HG03095 (cell line): Measurements from ENCODE around the gene SH3GL1.

Experiments used
- ATAC-seq: cut with Tn5 transposase; IDR thresholded peaks from one replicate; pipeline ENCODE4 v1.9.1; 2021; ENCODE audit warnings: moderate library complexity; ENCODE audit not compliant: unreplicated experiment

Gene SH3GL1

DNA sequence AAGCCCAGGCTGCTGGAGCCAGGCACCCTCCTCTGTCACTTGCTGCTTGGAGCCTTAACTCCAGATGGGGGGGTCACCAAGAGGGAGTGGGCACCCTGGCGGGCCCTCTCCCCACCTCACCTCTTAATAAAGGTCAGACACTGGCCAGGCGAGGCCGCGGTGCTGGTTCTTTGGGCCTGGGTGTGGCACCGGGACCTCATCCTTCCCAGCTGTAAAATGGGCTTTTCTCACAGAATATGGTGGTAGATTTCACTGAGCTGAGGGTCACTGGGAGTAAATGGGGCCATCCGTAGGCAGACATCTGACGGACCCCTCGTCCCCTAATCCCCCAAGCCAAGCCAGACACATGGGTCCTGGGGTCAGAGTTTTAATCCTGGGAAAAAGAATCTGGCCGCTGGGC, 76.7 kb downstream of the SH3GL1 start:
- no peak for ATAC-seq

DNA sequence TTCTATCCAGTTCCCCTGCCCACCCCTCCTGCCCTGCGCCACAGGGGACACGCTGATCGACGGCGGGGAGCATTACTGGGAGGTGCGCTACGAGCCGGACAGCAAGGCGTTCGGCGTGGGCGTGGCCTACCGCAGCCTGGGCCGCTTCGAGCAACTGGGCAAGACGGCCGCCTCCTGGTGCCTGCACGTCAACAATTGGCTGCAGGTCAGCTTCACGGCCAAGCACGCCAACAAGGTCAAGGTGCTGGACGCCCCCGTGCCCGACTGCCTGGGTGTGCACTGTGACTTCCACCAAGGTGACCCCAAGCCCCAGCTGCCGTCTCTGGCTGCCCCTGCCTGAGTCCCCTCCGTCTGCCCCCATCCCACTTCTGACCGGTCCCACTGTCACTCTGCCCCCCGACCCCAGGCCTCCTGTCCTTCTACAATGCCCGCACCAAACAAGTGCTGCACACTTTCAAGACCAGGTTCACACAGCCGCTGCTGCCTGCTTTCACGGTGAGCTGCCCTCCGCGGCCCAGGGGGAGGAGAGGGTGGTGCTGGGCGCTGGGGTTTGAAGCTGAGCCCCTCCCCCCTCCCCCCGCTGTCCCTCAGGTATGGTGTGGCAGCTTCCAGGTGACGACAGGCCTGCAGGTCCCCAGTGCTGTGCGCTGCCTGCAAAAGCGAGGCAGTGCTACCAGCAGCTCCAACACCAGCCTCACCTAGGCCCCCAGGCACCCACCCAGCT, 77.2 kb downstream of the SH3GL1 start:
- no peak for ATAC-seq

DNA sequence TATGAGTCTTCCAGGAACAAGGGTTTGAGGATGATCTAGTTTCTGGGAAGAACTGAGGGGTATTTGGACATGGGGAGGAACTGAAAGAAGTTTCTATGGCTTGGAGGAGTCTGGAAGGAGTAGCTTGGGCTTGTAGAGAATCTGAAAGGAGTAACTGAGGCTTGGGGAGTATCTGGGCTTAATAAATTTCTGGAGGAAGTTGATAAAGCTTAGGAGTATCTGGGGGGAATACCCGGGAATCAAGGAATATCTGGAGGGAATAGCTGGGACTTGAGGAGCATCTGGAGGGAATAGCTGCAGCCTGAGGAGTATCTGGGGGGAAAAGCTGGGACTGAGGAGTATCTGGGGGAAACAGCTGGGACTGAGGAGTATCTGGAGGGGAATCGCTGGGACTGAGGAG, 79.9 kb downstream of the SH3GL1 start:
- no peak for ATAC-seq

DNA sequence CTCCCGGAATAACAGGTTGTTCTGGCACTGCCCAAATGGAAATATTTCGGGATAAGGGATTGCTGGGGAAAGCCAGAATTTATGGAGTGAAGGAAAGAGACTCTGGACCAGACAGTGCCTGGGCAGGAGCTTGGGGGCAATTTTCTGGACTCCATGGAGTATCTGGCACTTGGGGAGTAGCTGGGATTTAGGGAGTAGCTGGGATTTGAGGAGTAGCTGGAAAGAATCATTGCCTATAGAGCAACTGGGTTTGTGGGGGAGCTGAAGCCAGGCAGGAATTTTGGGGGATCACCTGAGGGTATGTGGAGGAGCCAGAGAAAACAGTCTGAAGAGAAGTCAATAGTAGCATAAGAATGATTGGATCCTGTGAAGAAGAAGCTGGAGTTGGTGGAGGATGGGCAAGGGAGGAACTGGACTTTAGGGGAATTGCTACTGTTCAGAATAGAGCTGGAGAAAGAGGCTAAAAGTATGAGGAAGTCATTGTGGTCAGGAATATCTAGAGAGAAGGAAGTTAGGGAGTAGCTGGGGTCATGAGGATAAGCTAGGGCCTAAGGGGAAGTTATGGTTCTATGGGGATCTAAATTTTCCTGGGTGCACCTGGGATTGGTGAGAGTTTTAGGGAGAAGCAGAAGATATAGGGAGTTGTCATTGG, 81.2 kb downstream of the SH3GL1 start:
- ATAC-seq: no peak

DNA sequence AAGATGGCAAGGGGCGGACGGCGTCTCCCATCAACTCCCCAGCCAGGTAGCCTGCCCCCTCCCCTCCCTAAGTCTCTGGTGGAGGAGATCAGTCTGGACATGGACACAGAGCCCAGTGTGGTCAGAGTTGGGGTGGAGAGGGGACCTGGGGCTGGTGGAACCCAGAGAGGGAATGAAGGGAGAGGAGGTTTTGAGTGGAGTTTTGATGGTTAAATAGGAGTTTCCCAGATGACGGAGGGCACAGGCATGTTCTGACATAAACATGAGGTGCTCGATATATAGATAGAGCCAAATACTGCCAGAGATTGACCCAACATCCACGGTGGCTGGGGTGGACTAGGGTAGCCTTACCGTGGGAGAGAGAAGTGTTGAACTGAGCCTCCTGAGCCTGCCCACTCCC, 81.9 kb downstream of the SH3GL1 start:
- no peak for ATAC-seq

DNA sequence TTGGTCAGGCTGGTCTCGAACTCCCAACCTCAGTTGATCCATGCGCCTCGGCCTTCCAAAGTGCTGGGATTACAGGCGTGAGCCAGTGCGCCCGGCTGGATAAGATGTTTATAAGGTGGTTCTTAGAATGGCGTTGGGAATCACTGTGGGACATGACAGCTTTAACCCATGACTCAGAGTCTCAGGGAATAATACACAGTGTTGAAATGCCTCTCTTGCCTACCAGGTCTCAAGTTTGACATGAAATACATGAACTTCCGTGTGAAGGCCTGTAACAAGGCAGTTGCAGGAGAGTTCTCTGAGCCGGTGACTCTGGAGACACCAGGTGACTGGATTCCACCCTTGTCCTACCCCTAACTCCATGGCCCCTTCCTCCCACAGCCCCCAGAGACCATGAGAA, 83.4 kb downstream of the SH3GL1 start:
- ATAC-seq: no peak

DNA sequence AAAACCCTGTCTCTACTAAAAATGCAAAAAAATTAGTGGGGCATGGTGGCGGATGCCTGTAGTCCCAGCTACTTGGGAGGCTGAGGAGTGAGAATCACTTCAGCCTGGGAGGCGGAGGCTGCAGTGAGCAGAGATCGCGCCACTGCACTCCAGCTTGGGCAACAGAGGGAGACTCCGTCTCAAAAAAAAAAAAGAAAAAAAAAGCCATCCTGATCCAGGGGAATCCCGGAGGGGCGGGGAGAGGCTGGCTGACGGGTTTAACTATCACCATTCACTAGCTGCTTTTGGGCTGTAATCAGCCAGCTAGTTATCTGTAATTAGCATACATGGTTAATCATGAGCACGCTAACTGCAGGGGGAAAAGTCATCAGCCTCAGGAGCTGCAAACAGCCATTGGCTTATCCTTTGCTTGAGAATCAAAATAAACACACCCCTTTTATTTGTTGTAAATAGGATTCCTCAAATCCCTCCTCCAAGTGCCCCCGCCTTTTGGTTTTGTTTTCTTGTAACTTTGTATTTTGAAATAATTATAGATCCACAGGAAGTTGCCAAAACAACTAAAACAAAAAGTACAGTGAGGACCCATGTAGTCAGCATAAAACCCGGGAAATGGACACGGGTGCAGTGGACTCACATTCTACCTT, 86.4 kb downstream of the SH3GL1 start:
- ATAC-seq: no peak
